ENCODE measurements around the gene AFP. TPM values are rescaled to one million over a fixed set of nuclear protein-coding genes. Genes with fewer than 3 reads are reported as not detected.

Gene AFP
- total RNA-seq, 1 donor from 2014 or later, result not detected

GRCh38 chr4:73434311-73434710 is 1.7 kb upstream of the AFP start:
- H3K4me3 Mint-ChIP-seq, result no peak overlapping the region
- H3K4me1 Mint-ChIP-seq (ENCODE audit: low read depth), result no peaks in the 10 kb centered on the region
- no peaks in the 10 kb centered on the region for H3K9me3 Mint-ChIP-seq
- no peak overlapping the region for H3K27ac Mint-ChIP-seq
- intact Hi-C loops (cut with micrococcal nuclease), result no loop called here
- no peaks in the 10 kb centered on the region for H3K36me3 Mint-ChIP-seq (ENCODE audit: low read depth)
- peaks cover 5% of the 10 kb centered on the region for H3K27me3 Mint-ChIP-seq (ENCODE audit: insufficient read depth)
- DNase-seq (ENCODE audit: low spot score), result no peak

- intact Hi-C loops (cut with micrococcal nuclease), result no loop called here
- Mint-ChIP-seq H3K27ac (no peak overlapping the region), H3K4me3 (no peak overlapping the region), H3K4me1 (ENCODE audit: low read depth) (no peaks in the 10 kb centered on the region), H3K36me3 (ENCODE audit: low read depth) (no peaks in the 10 kb centered on the region), H3K27me3 (ENCODE audit: insufficient read depth) (peaks cover 6% of the 10 kb centered on the region), H3K9me3 (no peaks in the 10 kb centered on the region)
- no peak for DNase-seq (ENCODE audit: low spot score)
Observed at GRCh38 chr4:73436674-73437557, 895 bp downstream of the AFP start.

DNA sequence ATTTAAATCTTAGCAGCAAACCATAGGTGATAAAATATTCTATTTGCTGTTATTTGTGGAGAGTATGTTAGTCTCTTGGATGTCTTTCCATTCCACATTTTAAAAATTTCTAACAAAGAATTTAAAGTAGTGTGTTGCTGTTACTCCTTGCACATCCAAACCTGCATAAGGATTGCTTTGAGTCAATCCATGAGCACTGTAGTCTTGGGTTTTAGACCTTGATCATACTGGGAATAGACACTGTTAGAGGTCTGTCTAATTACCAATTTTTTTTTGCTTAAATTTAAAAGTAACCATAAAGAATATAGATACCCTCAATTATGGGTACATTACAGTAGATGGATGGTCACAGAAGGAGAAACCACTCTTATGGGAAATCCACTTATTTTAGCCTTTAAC is 1.5 kb downstream of the AFP start:
- no peaks in the 10 kb centered on the region for H3K36me3 Mint-ChIP-seq (ENCODE audit: low read depth)
- H3K27ac Mint-ChIP-seq, result no peak overlapping the region
- intact Hi-C loops (cut with micrococcal nuclease), result no loop called here
- no peak overlapping the region for H3K4me3 Mint-ChIP-seq
- DNase-seq (ENCODE audit: low spot score), result no peak
- H3K27me3 Mint-ChIP-seq (ENCODE audit: insufficient read depth), result peaks cover 6% of the 10 kb centered on the region
- no peaks in the 10 kb centered on the region for H3K4me1 Mint-ChIP-seq (ENCODE audit: low read depth)
- no peaks in the 10 kb centered on the region for H3K9me3 Mint-ChIP-seq

- intact Hi-C loops (cut with micrococcal nuclease), result no loop called here
Observed at GRCh38 chr4:73438048-73438447, 2.0 kb downstream of the AFP start.

GRCh38 chr4:73438582-73439215 is 2.7 kb downstream of the AFP start:
- Mint-ChIP-seq H3K27me3 (ENCODE audit: insufficient read depth) (peaks cover 4% of the 10 kb centered on the region), H3K27ac (no peak overlapping the region), H3K36me3 (ENCODE audit: low read depth) (no peaks in the 10 kb centered on the region), H3K9me3 (no peaks in the 10 kb centered on the region), H3K4me1 (ENCODE audit: low read depth) (no peaks in the 10 kb centered on the region), H3K4me3 (no peak overlapping the region)
- intact Hi-C loops (cut with micrococcal nuclease), result no loop called here
- DNase-seq (ENCODE audit: low spot score), result no peak

More at GRCh38 chr4:73438048-73438447, 2.0 kb downstream of the AFP start:
- DNase-seq (ENCODE audit: low spot score), result no peak
- peaks cover 5% of the 10 kb centered on the region for H3K27me3 Mint-ChIP-seq (ENCODE audit: insufficient read depth)
- H3K4me3 Mint-ChIP-seq, result no peak overlapping the region
- H3K9me3 Mint-ChIP-seq, result no peaks in the 10 kb centered on the region
- H3K4me1 Mint-ChIP-seq (ENCODE audit: low read depth), result no peaks in the 10 kb centered on the region
- H3K27ac Mint-ChIP-seq, result no peak overlapping the region
- H3K36me3 Mint-ChIP-seq (ENCODE audit: low read depth), result no peaks in the 10 kb centered on the region

DNA sequence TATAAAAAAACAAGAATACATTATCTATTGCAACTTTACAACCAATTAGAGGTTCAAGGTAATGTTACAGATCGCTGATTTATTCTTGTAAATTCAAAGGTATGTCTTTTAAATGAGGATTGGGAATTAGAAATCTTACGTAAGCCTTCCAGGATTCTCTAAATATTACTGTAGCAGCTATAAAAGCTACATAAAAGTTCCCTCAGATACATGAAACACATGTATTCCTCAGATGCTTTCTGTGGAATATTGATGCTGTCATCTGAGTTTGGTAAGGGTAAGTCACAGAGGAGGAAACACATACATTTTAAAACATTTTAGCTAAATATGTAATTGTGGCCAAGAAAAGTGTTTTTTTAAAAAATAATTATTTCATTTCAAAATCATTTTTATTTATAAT is 3.4 kb downstream of the AFP start:
- H3K27me3 Mint-ChIP-seq (ENCODE audit: insufficient read depth), result peaks cover 4% of the 10 kb centered on the region
- H3K36me3 Mint-ChIP-seq (ENCODE audit: low read depth), result no peaks in the 10 kb centered on the region
- no peak overlapping the region for H3K27ac Mint-ChIP-seq
- no peaks in the 10 kb centered on the region for H3K9me3 Mint-ChIP-seq
- H3K4me1 Mint-ChIP-seq (ENCODE audit: low read depth), result no peaks in the 10 kb centered on the region
- no peak overlapping the region for H3K4me3 Mint-ChIP-seq
- intact Hi-C loops (cut with micrococcal nuclease), result no loop called here
- DNase-seq (ENCODE audit: low spot score), result no peak

DNA sequence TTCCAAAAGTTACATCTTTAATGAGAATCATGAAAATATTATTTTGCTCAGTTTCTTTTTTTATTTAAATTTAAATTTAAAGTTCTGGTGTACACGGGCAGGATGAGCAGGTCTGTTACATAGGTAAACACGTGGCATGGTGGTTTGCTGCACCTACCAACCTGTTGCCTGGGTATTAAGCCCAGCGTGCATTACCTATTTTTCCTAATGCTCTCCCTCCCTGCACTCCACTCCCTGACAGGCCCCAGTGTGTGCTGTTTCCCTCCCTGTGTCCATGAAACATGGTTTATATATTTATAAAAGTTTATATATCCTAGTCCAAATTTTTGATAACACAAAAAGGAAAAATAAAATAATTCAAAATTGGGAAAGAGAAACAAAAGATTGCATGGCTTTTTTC is 4.0 kb downstream of the AFP start:
- H3K4me3 Mint-ChIP-seq, result no peak overlapping the region
- intact Hi-C loops (cut with micrococcal nuclease), result loop anchor here (10.0 kb wide), 2 partner anchors 185 to 215 kb away; partner anchors contain the start of gene ANKRD17
- no peaks in the 10 kb centered on the region for H3K4me1 Mint-ChIP-seq (ENCODE audit: low read depth)
- no peak overlapping the region for H3K27ac Mint-ChIP-seq
- DNase-seq (ENCODE audit: low spot score), result no peak
- peaks cover 4% of the 10 kb centered on the region for H3K27me3 Mint-ChIP-seq (ENCODE audit: insufficient read depth)
- H3K36me3 Mint-ChIP-seq (ENCODE audit: low read depth), result no peaks in the 10 kb centered on the region
- no peaks in the 10 kb centered on the region for H3K9me3 Mint-ChIP-seq

- intact Hi-C loops (cut with micrococcal nuclease), result loop anchor here (10.0 kb wide), 2 partner anchors 186 to 214 kb away; partner anchors contain the start of gene ANKRD17
- Mint-ChIP-seq H3K36me3 (ENCODE audit: low read depth) (no peaks in the 10 kb centered on the region), H3K27ac (no peak overlapping the region), H3K27me3 (ENCODE audit: insufficient read depth) (peaks cover 4% of the 10 kb centered on the region), H3K4me1 (ENCODE audit: low read depth) (no peaks in the 10 kb centered on the region), H3K4me3 (no peak overlapping the region), H3K9me3 (no peaks in the 10 kb centered on the region)
- no peak for DNase-seq (ENCODE audit: low spot score)
Observed at GRCh38 chr4:73440653-73441052, 4.6 kb downstream of the AFP start.

GRCh38 chr4:73442275-73442674 is 6.3 kb downstream of the AFP start:
- no peak overlapping the region for H3K27ac Mint-ChIP-seq
- intact Hi-C loops (cut with micrococcal nuclease), result loop anchor here (10.0 kb wide), 2 partner anchors 187 to 213 kb away; partner anchors contain the start of gene ANKRD17
- no peaks in the 10 kb centered on the region for H3K4me1 Mint-ChIP-seq (ENCODE audit: low read depth)
- H3K9me3 Mint-ChIP-seq, result no peaks in the 10 kb centered on the region
- H3K4me3 Mint-ChIP-seq, result no peak overlapping the region
- no peaks in the 10 kb centered on the region for H3K36me3 Mint-ChIP-seq (ENCODE audit: low read depth)
- DNase-seq (ENCODE audit: low spot score), result no peak
- peaks cover 4% of the 10 kb centered on the region for H3K27me3 Mint-ChIP-seq (ENCODE audit: insufficient read depth)

GRCh38 chr4:73443224-73443623 is 7.2 kb downstream of the AFP start:
- no peak for DNase-seq (ENCODE audit: low spot score)
- H3K9me3 Mint-ChIP-seq, result no peaks in the 10 kb centered on the region
- no peaks in the 10 kb centered on the region for H3K36me3 Mint-ChIP-seq (ENCODE audit: low read depth)
- H3K27ac Mint-ChIP-seq, result no peak overlapping the region
- no peak overlapping the region for H3K4me3 Mint-ChIP-seq
- no peaks in the 10 kb centered on the region for H3K4me1 Mint-ChIP-seq (ENCODE audit: low read depth)
- H3K27me3 Mint-ChIP-seq (ENCODE audit: insufficient read depth), result peaks cover 2% of the 10 kb centered on the region
- intact Hi-C loops (cut with micrococcal nuclease), result loop anchor here (10.0 kb wide), 2 partner anchors 188 to 212 kb away; partner anchors contain the start of gene ANKRD17

GRCh38 chr4:73445383-73446335 is 9.6 kb downstream of the AFP start:
- Mint-ChIP-seq H3K9me3 (no peaks in the 10 kb centered on the region), H3K27ac (no peak overlapping the region), H3K27me3 (ENCODE audit: insufficient read depth) (no peaks in the 10 kb centered on the region), H3K4me3 (no peak overlapping the region), H3K36me3 (ENCODE audit: low read depth) (no peaks in the 10 kb centered on the region), H3K4me1 (ENCODE audit: low read depth) (no peaks in the 10 kb centered on the region)
- DNase-seq (ENCODE audit: low spot score), result no peak
- intact Hi-C loops (cut with micrococcal nuclease), result loop anchor here (1.0 to 10.0 kb wide), 3 partner anchors 134 to 209 kb away; partner anchors contain the start of gene ANKRD17

DNA sequence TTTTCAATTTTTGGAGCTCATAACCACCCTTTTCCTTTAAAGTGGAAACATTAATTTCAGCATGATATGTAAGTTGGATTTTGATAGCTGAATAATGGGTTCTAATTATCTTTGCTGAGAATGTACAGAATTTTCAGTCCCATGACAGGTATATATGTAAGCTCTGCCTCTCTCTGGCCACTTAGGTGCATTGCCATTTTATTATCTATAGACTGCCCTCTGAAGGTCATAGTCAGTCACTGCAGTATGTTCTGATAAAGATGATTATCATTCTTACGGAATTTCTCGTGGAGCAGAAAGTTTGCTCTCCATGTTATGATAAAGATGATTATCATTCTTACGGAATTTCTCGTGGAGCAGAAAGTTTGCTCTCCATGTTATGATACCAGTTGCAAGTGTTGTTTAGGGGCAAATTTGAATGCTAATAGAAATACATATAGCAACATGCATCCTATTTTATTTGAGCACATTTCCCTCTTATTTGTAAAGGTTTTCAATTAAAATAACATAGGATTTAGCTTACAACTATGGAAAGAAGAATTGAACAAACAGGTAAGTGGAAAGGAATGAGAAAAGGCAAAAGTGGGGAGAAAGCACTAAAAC is 10.4 kb downstream of the AFP start:
- Mint-ChIP-seq H3K9me3 (no peaks in the 10 kb centered on the region), H3K4me1 (ENCODE audit: low read depth) (no peaks in the 10 kb centered on the region), H3K27ac (no peak overlapping the region), H3K27me3 (ENCODE audit: insufficient read depth) (peaks cover under 1% of the 10 kb centered on the region), H3K36me3 (ENCODE audit: low read depth) (no peaks in the 10 kb centered on the region), H3K4me3 (no peak overlapping the region)
- DNase-seq (ENCODE audit: low spot score), result no peak
- intact Hi-C loops (cut with micrococcal nuclease), result loop anchor here (1.0 to 10.0 kb wide), 3 partner anchors 135 to 208 kb away; partner anchors contain the start of gene ANKRD17

All from activated T-helper 1 cell treated with anti-CD3 and anti-CD28 coated beads, Interleukin-12 subunit alpha, Interleukin-12 subunit beta, Interleukin-2, Interleukin-4 antibody, amounts not matched to agents 30 ng/mL and 10 ng/mL and 1 ng/mL, durations not matched to agents 14 hours and 24 hours and 36 hours (primary cell).